ENCODE measurements around the gene EXOSC1.
"Not testable (repeated sequence)": the region's sequence is repeated elsewhere in the genome, so short reads cannot be mapped to it uniquely, and the experiment has no call there.

The EXOSC1 gene

DNA sequence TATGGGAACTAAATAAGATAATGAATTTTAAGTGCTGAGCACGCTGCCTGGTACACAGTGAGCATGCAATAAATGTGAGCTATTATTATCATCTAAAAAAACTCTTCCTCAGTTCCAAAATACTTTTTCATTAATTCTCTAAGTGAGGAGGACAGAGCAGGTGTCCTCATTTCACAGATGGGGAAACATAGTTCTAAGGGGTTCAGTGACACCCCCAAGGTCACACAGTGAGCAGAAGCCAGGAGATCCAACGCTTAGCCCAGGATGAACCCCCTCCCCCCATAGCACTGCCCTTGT lies 37.9 kb downstream of the EXOSC1 start:
- TF ChIP-seq, protein P1, sequence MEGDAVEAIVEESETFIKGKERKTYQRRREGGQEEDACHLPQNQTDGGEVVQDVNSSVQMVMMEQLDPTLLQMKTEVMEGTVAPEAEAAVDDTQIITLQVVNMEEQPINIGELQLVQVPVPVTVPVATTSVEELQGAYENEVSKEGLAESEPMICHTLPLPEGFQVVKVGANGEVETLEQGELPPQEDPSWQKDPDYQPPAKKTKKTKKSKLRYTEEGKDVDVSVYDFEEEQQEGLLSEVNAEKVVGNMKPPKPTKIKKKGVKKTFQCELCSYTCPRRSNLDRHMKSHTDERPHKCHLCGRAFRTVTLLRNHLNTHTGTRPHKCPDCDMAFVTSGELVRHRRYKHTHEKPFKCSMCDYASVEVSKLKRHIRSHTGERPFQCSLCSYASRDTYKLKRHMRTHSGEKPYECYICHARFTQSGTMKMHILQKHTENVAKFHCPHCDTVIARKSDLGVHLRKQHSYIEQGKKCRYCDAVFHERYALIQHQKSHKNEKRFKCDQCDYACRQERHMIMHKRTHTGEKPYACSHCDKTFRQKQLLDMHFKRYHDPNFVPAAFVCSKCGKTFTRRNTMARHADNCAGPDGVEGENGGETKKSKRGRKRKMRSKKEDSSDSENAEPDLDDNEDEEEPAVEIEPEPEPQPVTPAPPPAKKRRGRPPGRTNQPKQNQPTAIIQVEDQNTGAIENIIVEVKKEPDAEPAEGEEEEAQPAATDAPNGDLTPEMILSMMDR (conservative IDR thresholded peaks at IDR 0.05) = no peak
- TF ChIP-seq ZFX (IDR thresholded peaks at IDR 0.05) = no peak
- peak overlapping the region; percentile 15 for H3K27ac ChIP-seq

DNA sequence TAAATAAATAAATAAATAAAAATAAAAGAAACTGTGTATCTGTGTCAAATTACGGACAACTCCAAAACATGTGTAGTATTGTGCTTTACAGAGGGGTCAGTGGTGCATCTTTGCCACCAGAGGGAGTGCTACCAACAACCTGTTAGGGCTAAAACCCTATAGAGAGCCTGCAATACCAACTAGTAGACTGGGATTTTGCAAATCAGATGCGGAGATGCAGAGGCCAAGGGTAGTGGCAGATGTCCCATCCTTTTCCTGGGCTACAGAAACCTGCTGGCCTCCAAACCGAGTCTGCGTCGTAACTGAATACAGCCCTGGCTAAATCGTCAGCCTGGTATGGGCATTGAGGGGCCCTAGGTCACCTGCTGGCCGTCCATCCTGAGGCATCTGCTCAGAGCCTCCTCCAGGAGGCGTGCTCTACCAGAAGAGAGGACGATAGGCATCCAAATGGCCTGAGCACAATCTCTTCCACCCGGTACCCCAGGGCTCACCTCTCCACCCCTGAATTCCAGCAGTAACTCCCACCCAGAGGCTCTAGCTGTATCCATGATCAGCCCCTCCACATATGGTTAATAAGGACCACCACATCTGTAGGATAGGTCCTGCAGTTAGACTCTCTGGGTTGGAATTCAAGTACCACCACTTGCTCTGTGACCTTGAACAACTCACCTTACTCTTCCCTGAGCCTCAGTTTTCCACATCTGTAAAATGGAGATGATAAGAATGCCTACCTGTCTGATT lies 38.4 kb downstream of the EXOSC1 start:
- TF ChIP-seq ZFX (IDR thresholded peaks at IDR 0.05) = no peak
- TF ChIP-seq, protein P1 (conservative IDR thresholded peaks at IDR 0.05) = peak; percentile 93

DNA sequence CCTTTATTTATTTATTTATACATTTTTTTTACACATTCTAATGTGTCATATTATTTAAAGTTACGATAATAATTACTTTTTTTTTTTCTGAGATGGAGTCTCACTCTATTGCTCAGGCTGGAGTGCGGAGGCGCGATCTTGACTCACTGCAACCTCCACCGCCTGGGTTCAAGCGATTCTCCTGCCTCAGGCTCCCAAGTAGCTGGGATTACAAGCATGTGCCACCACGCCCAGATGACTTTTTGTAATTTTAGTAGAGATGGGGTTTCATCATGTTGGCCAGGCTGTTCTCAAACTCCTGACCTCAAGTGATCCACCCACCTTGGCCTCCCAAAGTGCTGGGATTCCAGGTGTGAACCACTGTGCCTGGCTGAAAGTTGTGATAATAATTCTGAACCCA lies 39.3 kb downstream of the EXOSC1 start:
- H3K27ac ChIP-seq = not testable (repeated sequence)

More for the DNA sequence above, 38.4 kb downstream of the EXOSC1 start:
- H3K27ac ChIP-seq = no peak overlapping the region

DNA sequence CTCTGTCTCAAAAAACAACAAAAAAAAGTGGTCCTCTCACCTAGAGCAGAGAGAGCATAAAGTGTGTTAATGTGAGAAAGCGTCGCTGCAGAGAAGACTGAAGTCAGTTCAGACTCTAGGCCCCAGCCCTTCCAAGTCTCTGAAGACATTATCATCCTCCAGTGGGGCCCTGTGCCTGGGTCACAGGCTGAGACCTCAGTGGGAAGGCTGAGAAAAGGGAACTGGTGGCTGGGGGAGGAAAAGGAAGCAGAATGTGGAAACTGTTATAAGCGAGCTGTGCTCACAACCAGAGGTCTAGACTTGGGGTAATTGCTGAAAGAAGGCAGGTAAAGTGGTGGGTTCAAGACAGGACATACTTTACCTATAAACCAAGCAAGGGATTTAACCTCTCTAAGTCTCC lies 39.7 kb downstream of the EXOSC1 start:
- TF ChIP-seq ZFX (IDR thresholded peaks at IDR 0.05) = no peak
- TF ChIP-seq, protein P1 (conservative IDR thresholded peaks at IDR 0.05) = no peak
- H3K27ac ChIP-seq = no peak overlapping the region

DNA sequence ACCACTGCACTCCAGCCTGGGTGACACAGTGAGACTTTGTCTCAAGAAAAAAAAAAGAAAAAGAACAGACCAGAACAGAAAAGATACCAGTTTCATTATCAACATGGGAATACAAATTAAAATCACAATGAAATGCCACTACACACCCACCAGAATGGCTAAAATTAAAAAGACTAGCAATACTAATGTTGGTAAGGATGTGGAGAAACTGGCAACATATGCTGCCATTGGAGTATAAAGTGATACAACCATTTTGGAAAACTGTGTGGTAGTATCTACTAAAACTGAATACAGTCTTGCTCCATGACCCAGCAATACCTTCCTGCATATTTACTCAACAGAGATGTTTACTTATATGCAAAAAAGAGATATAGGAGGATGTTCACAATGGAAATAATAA lies 41.8 kb downstream of the EXOSC1 start:
- no peak for TF ChIP-seq ZFX (IDR thresholded peaks at IDR 0.05)
- TF ChIP-seq, protein P1 (conservative IDR thresholded peaks at IDR 0.05) = no peak

DNA sequence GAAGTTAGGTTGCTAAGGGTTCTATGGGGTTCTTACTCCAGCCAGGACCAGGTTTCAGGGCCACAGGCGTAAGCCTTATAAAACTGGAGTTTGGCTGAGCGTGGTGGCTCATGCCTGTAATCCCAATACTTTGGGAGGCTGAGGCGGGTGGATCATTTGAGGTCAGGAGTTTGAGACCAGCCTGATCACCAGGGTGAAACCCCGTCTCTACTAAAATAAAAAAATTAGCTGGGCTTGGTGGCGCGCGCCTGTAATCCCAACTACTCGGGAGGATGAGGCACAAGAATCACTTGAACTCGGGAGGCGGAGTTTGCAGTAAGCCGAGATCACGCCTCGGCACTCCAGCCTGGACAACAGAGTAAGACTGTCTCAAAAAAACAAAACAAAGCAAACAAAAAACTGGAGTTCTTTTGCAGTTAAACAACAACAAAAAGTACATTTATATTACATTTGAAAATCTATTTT lies 44.3 kb downstream of the EXOSC1 start:
- peak overlapping the region; percentile 71 for H3K27ac ChIP-seq
- no peak for TF ChIP-seq ZFX (IDR thresholded peaks at IDR 0.05)
- TF ChIP-seq, protein P1 (conservative IDR thresholded peaks at IDR 0.05) = no peak

More for the DNA sequence above, 41.8 kb downstream of the EXOSC1 start:
- H3K27ac ChIP-seq = no peak overlapping the region

DNA sequence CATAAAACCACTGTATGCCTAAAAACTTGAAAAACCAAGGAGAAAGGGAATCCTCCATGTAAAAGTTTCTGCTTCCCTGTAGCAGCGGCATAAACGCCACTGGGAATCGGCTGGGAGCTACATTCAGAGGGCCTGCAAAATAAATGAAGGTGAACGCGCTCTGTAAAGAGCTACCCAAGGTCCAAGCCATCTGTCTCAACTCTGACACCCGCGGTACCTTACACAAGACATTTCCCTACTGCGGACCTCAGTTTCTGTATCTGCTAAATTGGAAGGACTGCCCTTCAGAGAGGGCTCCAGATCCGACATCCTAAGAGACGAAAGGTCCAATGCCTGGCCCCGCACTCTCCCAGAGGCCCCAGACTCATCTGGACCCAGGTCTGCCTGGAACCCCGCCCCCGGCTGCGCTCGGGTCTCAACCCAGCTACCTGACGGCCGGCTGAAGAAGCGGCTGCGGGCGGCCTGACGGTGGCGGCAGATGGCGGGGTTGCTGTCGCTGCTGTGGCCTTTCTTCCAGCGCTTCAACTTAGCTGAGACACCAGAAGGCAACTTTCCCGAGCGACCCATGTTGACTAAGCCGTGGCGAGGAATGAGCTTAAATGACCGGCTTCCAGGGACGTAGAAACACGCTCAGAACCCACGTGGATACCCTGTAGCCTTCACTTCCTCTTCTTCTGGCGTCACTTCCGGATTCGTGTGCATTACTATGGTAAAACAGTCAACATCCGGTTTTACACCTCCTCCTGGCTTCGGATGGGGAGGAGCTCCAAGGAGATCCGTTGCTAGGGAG lies 44.9 kb downstream of the EXOSC1 start, which contains the start of gene RRP12:
TSS of gene RRP12 (minus strand) at position 676 of the 790 bp plus-strand sequence. CDS start at position 567, 109 bp downstream.
- no peak for TF ChIP-seq ZFX (IDR thresholded peaks at IDR 0.05)
- TF ChIP-seq, protein P1 (conservative IDR thresholded peaks at IDR 0.05) = no peak
- H3K27ac ChIP-seq = peak within 1 kb of the TSS; percentile 71

Measured in C4-2B (cell line).